Measurements from ENCODE around the gene ROR2. TPM values are rescaled to one million over a fixed set of nuclear protein-coding genes. Genes with fewer than 3 reads are reported as not detected.

Gene ROR2
- total RNA-seq, 1 donor from 2014 or later = 0.74 TPM

- Histone ChIP-seq H3K27ac (replicated peaks) (no peak overlapping the region), H3K36me3 (no peaks in the 10 kb centered on the region), H3K4me1 (peaks cover 6% of the 10 kb centered on the region), H3K9me3 (replicated peaks) (no peaks in the 10 kb centered on the region), H3K27me3 (ENCODE audit: low read depth) (peaks cover 59% of the 10 kb centered on the region), H3K4me3 (no peak overlapping the region)
- TF ChIP-seq CTCF (IDR thresholded peaks at IDR 0.05; ENCODE audit: borderline replicate concordance) = no peak
- intact Hi-C loops (cut with micrococcal nuclease) = loop anchor here (10.0 kb wide), 1 partner anchor 169 kb away; no protein-coding TSS in a partner anchor
- no peak for DNase-seq
Observed at GRCh38 chr9:91943478-91944470, 6.3 kb downstream of the ROR2 start.

GRCh38 chr9:91942201-91942600 is 7.8 kb downstream of the ROR2 start:
- H3K27me3 ChIP-seq (ENCODE audit: low read depth) = peaks cover 43% of the 10 kb centered on the region
- TF ChIP-seq CTCF (IDR thresholded peaks at IDR 0.05; ENCODE audit: borderline replicate concordance) = no peak
- intact Hi-C loops (cut with micrococcal nuclease) = loop anchor here (10.0 kb wide), 1 partner anchor 167 kb away; no protein-coding TSS in a partner anchor
- no peak for DNase-seq
- H3K27ac ChIP-seq (replicated peaks) = no peak overlapping the region
- no peaks in the 10 kb centered on the region for H3K4me1 ChIP-seq
- no peaks in the 10 kb centered on the region for H3K36me3 ChIP-seq
- no peaks in the 10 kb centered on the region for H3K9me3 ChIP-seq (replicated peaks)
- no peak overlapping the region for H3K4me3 ChIP-seq

- Histone ChIP-seq H3K27me3 (ENCODE audit: low read depth) (peaks cover 28% of the 10 kb centered on the region), H3K9me3 (replicated peaks) (no peaks in the 10 kb centered on the region), H3K36me3 (no peaks in the 10 kb centered on the region), H3K4me3 (no peak overlapping the region), H3K4me1 (no peaks in the 10 kb centered on the region), H3K27ac (replicated peaks) (no peak overlapping the region)
- DNase-seq = no peak
- intact Hi-C loops (cut with micrococcal nuclease) = loop anchor here (10.0 kb wide), 1 partner anchor 165 kb away; no protein-coding TSS in a partner anchor
- no peak for TF ChIP-seq CTCF (IDR thresholded peaks at IDR 0.05; ENCODE audit: borderline replicate concordance)
Observed at GRCh38 chr9:91939978-91940377, 10.1 kb downstream of the ROR2 start.

GRCh38 chr9:91937727-91938126 is 12.3 kb downstream of the ROR2 start:
- Histone ChIP-seq H3K4me1 (no peaks in the 10 kb centered on the region), H3K36me3 (no peaks in the 10 kb centered on the region), H3K27me3 (ENCODE audit: low read depth) (peaks cover 6% of the 10 kb centered on the region), H3K9me3 (replicated peaks) (peaks cover under 1% of the 10 kb centered on the region), H3K27ac (replicated peaks) (no peak overlapping the region), H3K4me3 (no peak overlapping the region)
- DNase-seq = no peak
- intact Hi-C loops (cut with micrococcal nuclease) = no loop called here
- TF ChIP-seq CTCF (IDR thresholded peaks at IDR 0.05; ENCODE audit: borderline replicate concordance) = no peak

GRCh38 chr9:91937056-91937455 is 13.0 kb downstream of the ROR2 start:
- H3K27ac ChIP-seq (replicated peaks) = no peak overlapping the region
- intact Hi-C loops (cut with micrococcal nuclease) = no loop called here
- peaks cover 7% of the 10 kb centered on the region for H3K9me3 ChIP-seq (replicated peaks)
- H3K4me1 ChIP-seq = no peaks in the 10 kb centered on the region
- no peak overlapping the region for H3K4me3 ChIP-seq
- no peaks in the 10 kb centered on the region for H3K27me3 ChIP-seq (ENCODE audit: low read depth)
- TF ChIP-seq CTCF (IDR thresholded peaks at IDR 0.05; ENCODE audit: borderline replicate concordance) = no peak
- DNase-seq = no peak
- no peaks in the 10 kb centered on the region for H3K36me3 ChIP-seq

Data from left ventricle myocardium inferior (tissue), 1 donor.